H7 (cell line): ENCODE data around the gene DMBT1. TPM values are rescaled to one million over a fixed set of nuclear protein-coding genes. Genes with fewer than 3 reads are reported as not detected.

Experiments
- DNase-seq: peaks from one replicate; pipeline ENCODE4 v3.0.0; 2012
- H3K27me3 ChIP-seq: 2 replicates; pipeline ENCODE4 v1.6.0; 2011; ENCODE audit warnings: mild to moderate bottlenecking, low read length; ENCODE audit not compliant: control insufficient read depth, insufficient read depth
- H3K36me3 ChIP-seq: replicated peaks from 2 replicates; pipeline ENCODE4 v1.5.1; 2011; ENCODE audit warnings: low read length; ENCODE audit not compliant: control insufficient read depth, insufficient read depth
- H3K4me3 ChIP-seq: 2 replicates; pipeline ENCODE4 v1.5.1; 2011; ENCODE audit warnings: low read depth, mild to moderate bottlenecking, control low read depth, low read length, moderate library complexity; ENCODE audit not compliant: insufficient read depth
- total RNA-seq: library from RNA; depleted of rRNA; stranded (reverse); fragments of >200 nt; shearing (Covaris generic); gene quantifications from 2 replicates; pipeline ENCODE4 v1.2.3, GENCODE V29; 2014

The DMBT1 gene
- total RNA-seq, 1 experiment from 2014 or later = 0.10 TPM

GRCh38 chr10:122532601-122533296, 27.8 kb upstream of the DMBT1 start:
- H3K36me3 ChIP-seq = no peaks in the 10 kb centered on the region
- H3K27me3 ChIP-seq = no peaks in the 10 kb centered on the region
- H3K4me3 ChIP-seq = no peak overlapping the region
- no peak for DNase-seq

DNA sequence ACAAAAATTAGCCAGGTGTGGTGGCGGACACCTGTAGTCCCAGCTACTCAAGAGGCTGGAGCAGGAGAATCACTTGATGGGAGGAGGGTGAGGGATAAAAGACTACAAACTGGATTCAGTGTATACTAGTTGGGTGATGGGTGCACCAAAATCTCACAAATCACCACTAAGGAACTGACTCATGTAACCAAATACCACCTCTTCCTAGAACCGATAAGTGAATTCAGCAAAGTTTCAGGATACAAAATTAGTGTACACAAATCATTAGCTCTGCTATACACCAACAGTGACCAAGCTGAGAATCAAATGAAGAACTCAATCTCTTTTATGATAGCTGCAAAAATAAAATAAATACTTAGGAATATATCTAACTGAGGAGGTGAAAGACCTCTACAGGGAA, 23.0 kb upstream of the DMBT1 start:
- H3K36me3 ChIP-seq = no peaks in the 10 kb centered on the region
- no peaks in the 10 kb centered on the region for H3K27me3 ChIP-seq
- no peak overlapping the region for H3K4me3 ChIP-seq
- no peak for DNase-seq

- Histone ChIP-seq H3K27me3 (no peaks in the 10 kb centered on the region; the same call in 1 of the 2 replicates), H3K4me3 (no peak overlapping the region), H3K36me3 (no peaks in the 10 kb centered on the region)
- no peak for DNase-seq
Observed at GRCh38 chr10:122541541-122542002, 19.0 kb upstream of the DMBT1 start.

- Histone ChIP-seq H3K4me3 (no peak overlapping the region), H3K27me3 (no peaks in the 10 kb centered on the region; the same call in 1 of the 2 replicates), H3K36me3 (no peaks in the 10 kb centered on the region)
- DNase-seq = no peak
Observed at GRCh38 chr10:122543676-122544445, 16.7 kb upstream of the DMBT1 start.

- no peak overlapping the region for H3K4me3 ChIP-seq
- no peaks in the 10 kb centered on the region for H3K36me3 ChIP-seq
- H3K27me3 ChIP-seq = no peaks in the 10 kb centered on the region; the same call in 1 of the 2 replicates
- no peak for DNase-seq
Observed at GRCh38 chr10:122544493-122544892, 16.1 kb upstream of the DMBT1 start.

GRCh38 chr10:122546242-122546641, 14.3 kb upstream of the DMBT1 start:
- Histone ChIP-seq H3K4me3 (no peak overlapping the region), H3K27me3 (no peaks in the 10 kb centered on the region; the same call in 1 of the 2 replicates), H3K36me3 (no peaks in the 10 kb centered on the region)
- no peak for DNase-seq

DNA sequence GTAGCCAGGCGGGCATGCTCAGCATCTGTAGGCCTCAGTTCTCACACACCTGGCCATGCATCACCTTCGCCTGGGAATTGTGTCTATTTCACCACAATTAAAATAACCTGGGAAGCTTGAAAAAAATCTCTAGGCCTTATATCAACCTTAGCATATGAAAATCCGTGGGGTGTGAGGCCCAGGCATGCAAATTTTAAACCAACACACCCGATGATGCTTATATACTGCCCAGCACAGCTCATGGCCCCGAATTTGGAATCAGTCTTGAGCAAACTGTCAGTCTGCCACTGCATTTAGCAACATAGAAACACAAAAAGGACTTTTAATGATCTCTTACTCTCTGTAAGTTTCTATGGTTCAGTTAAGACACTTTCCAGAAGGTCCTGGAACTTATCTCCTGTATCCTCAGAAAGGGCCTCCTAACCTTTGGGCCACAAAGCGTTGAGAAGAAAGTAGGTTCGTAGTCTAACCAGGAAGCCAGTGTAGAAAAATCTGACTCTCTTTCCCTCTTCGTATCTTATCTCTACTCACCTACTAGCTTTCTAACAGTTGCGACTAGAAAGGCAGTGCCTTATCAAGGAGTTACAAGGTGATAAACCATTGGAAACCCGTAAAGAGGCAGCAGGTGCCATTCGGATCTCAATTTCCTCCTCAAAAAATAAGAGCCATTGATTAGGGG, 12.0 kb upstream of the DMBT1 start:
- no peaks in the 10 kb centered on the region; the same call in 1 of the 2 replicates for H3K27me3 ChIP-seq
- no peak for DNase-seq

DNA sequence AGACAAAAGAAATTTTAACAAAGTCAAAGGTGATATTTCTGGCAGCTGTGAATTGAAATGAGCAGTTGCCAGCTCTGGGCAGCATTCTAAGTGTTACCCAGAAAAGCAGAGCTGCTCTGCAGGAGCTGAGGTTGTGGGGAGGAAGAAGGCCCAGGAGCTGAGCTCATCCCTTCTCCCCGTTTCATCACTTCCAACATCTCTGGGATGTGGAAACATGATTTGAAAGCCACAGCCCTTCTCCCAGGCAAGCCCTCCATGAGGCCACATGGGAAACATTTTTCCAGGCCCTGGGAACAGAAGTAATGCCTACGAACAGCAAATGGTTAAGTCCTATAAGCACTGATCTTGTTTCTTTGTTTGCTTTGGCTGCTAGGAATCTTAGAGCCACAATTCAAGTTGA, 10.9 kb upstream of the DMBT1 start:
- no peaks in the 10 kb centered on the region for H3K27me3 ChIP-seq
- no peak for DNase-seq
- H3K4me3 ChIP-seq = no peak overlapping the region
- no peaks in the 10 kb centered on the region for H3K36me3 ChIP-seq

More for the DNA sequence above, 12.0 kb upstream of the DMBT1 start:
- H3K36me3 ChIP-seq = no peaks in the 10 kb centered on the region
- no peak overlapping the region for H3K4me3 ChIP-seq

GRCh38 chr10:122550427-122550826, 10.1 kb upstream of the DMBT1 start:
- no peak for DNase-seq
- no peaks in the 10 kb centered on the region for H3K27me3 ChIP-seq
- H3K4me3 ChIP-seq = no peak overlapping the region
- H3K36me3 ChIP-seq = no peaks in the 10 kb centered on the region

DNA sequence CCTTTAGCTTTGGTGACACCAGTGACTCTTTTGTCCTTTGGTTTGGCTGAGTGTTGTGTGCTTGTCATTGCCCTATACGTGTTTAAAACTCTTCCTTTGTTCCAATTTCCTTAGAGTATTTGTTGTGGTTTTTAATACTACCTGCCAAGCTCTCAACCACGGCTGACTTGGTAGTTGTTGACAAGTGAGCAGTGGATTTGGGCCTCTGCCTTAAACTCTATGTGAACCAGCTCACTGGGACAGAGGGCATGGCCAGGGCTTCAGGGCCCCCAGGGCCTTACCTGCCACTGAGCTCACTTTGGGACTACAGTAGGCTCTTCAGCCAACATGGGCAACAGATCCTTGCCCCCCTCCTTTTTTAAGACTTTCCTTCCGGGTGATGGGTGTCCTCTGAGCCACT, 9.6 kb upstream of the DMBT1 start:
- H3K27me3 ChIP-seq = no peaks in the 10 kb centered on the region

DNA sequence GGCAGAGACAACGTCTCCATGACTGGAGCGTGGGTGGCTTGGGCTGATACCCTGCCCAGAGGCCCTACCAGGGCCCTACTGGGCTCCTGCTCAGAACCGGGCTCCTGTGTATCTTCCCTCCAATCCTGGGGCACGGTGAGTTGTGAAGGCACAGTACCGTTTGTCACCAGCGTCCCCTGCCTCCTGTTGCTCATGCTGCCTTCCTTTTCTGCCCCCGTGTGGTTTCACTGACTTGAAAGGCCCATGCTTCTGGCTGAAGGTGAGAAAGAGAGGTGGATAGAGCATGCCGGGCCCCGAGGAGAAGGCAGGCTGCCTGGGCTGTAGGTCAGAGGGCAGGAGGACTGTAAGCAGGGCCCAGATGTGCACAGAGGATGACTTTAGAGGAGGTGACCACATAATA, 9.1 kb upstream of the DMBT1 start:
- Histone ChIP-seq H3K36me3 (no peaks in the 10 kb centered on the region), H3K27me3 (no peaks in the 10 kb centered on the region), H3K4me3 (no peak overlapping the region)
- no peak for DNase-seq

More for the DNA sequence above, 9.6 kb upstream of the DMBT1 start:
- Histone ChIP-seq H3K36me3 (no peaks in the 10 kb centered on the region), H3K4me3 (no peak overlapping the region)
- DNase-seq = no peak

DNA sequence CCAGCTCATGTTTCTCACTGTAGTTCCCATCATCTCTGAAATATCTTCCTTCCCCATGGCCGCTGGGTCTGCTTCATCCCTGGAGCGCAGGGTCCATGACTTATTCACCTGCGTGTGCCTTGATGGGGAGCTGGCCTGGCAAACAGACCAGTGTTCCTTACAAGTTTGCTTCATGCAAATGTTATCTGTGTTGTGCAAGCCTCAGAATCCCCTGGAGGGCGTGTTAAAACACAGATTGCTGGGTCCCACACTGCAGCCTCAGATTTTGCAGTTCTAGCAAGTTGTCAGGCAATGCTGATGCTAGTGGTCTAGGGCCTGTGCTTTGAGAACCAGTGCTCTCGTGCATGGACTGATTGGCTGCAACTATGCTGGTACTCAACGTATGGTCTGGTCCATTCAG, 7.2 kb upstream of the DMBT1 start:
- no peaks in the 10 kb centered on the region for H3K27me3 ChIP-seq
- DNase-seq = no peak
- H3K36me3 ChIP-seq = no peaks in the 10 kb centered on the region
- H3K4me3 ChIP-seq = no peak overlapping the region

GRCh38 chr10:122554131-122555036, 6.2 kb upstream of the DMBT1 start:
- no peaks in the 10 kb centered on the region for H3K27me3 ChIP-seq
- no peak overlapping the region for H3K4me3 ChIP-seq
- DNase-seq = no peak
- no peaks in the 10 kb centered on the region for H3K36me3 ChIP-seq

- Histone ChIP-seq H3K4me3 (no peak overlapping the region), H3K27me3 (no peaks in the 10 kb centered on the region), H3K36me3 (no peaks in the 10 kb centered on the region)
- no peak for DNase-seq
Observed at GRCh38 chr10:122555442-122555841, 5.1 kb upstream of the DMBT1 start.
